DND-41 (cell line): ENCODE data around the gene SFMBT2.

Experiments used
- ATAC-seq: fragments of 200-7000 bp; cut with Tn5 transposase; 3 replicates; pipeline ENCODE4 v1.9.1; 2021; ENCODE audit warnings: low read depth; ENCODE audit not compliant: insufficient read depth
- DNase-seq: peaks from one replicate; pipeline ENCODE4 v3.0.0-alpha.2; 2020
- H2AFZ ChIP-seq: 2 replicates; pipeline ENCODE4 v1.6.0; 2012; ENCODE audit warnings: low read depth, low read length
- H3K27ac ChIP-seq: 2 replicates; pipeline ENCODE4 v1.5.1; 2012; ENCODE audit warnings: low read length, inconsistent platforms
- H3K27me3 ChIP-seq: fragments of 200-600 bp; sonication (generic); 2 replicates; pipeline ENCODE4 v1.6.0; 2012; ENCODE audit warnings: low read length, mild to moderate bottlenecking, inconsistent platforms; ENCODE audit not compliant: insufficient read depth, poor library complexity
- H3K36me3 ChIP-seq: 2 replicates; pipeline ENCODE4 v1.5.1; 2012; ENCODE audit warnings: low read length, inconsistent platforms; ENCODE audit not compliant: insufficient read depth
- H3K4me1 ChIP-seq: 2 replicates; pipeline ENCODE4 v1.5.1; 2012; ENCODE audit warnings: mild to moderate bottlenecking, low read length; ENCODE audit not compliant: insufficient read depth
- H3K4me2 ChIP-seq: 2 replicates; pipeline ENCODE4 v1.6.0; 2012; ENCODE audit warnings: mild to moderate bottlenecking, moderate library complexity, low read length, inconsistent platforms; ENCODE audit not compliant: insufficient read depth
- H3K4me3 ChIP-seq, 2 experiments: fragments of 200-600 bp in 1 of 2; shearing (Covaris generic) in 1 of 2; 2 replicates each; pipeline ENCODE4 v1.5.1; 2012 to 2016; ENCODE audit warnings: inconsistent platforms in 2 of 2, low read length in 2 of 2, mild to moderate bottlenecking in 2 of 2, low read depth in 1 of 2, moderate library complexity in 1 of 2
- H3K79me2 ChIP-seq: 2 replicates; pipeline ENCODE4 v1.6.0; 2012; ENCODE audit warnings: low read length, inconsistent platforms; ENCODE audit not compliant: insufficient read depth
- H3K9ac ChIP-seq: 2 replicates; pipeline ENCODE4 v1.6.0; 2012; ENCODE audit warnings: low read depth, mild to moderate bottlenecking, inconsistent platforms, low read length, moderate library complexity
- H3K9me3 ChIP-seq: 2 replicates; pipeline ENCODE4 v1.5.1; 2012; ENCODE audit warnings: low read length, moderate library complexity, mild to moderate bottlenecking, inconsistent platforms; ENCODE audit not compliant: insufficient read depth, severe bottlenecking
- H4K20me1 ChIP-seq: 2 replicates; pipeline ENCODE4 v1.6.0; 2012; ENCODE audit warnings: low read length; ENCODE audit not compliant: insufficient read depth
- EZH2 ChIP-seq: IDR thresholded peaks from 3 replicates; pipeline ENCODE4 v1.6.1; 2012; ENCODE audit warnings: borderline replicate concordance, low read depth, mild to moderate bottlenecking, moderate library complexity, low read length, inconsistent platforms; ENCODE audit not compliant: severe bottlenecking
- TF ChIP-seq, protein P1 (sequence below): IDR thresholded peaks from 2 replicates; pipeline ENCODE4 v1.5.1; 2012; ENCODE audit warnings: borderline replicate concordance, low read length, moderate library complexity, mild to moderate bottlenecking; ENCODE audit not compliant: poor library complexity, severe bottlenecking; ENCODE audit errors: extremely low read depth

SFMBT2 gene

DNA sequence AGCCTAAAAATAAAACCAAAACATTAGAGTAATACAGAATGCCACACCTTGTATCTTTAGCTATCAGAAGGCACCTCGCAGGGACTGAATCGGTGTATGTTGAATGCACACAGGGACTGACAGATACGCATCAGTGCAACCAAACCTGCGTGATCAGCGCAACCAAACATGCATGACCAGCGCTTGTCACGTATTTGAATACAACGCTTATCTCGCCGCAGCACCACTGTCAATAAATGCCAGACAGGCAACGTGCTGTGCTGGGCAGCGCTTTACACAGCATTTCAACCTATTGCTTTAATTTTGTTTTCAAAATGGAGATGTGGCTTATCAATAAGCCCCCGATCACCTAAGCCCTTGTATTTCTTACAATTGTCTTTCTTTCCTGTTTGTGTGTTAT, 242.4 kb downstream of the SFMBT2 start:
- H3K27me3 ChIP-seq = no peaks in the 10 kb centered on the region
- TF ChIP-seq EZH2 = no peak
- TF ChIP-seq, protein P1, sequence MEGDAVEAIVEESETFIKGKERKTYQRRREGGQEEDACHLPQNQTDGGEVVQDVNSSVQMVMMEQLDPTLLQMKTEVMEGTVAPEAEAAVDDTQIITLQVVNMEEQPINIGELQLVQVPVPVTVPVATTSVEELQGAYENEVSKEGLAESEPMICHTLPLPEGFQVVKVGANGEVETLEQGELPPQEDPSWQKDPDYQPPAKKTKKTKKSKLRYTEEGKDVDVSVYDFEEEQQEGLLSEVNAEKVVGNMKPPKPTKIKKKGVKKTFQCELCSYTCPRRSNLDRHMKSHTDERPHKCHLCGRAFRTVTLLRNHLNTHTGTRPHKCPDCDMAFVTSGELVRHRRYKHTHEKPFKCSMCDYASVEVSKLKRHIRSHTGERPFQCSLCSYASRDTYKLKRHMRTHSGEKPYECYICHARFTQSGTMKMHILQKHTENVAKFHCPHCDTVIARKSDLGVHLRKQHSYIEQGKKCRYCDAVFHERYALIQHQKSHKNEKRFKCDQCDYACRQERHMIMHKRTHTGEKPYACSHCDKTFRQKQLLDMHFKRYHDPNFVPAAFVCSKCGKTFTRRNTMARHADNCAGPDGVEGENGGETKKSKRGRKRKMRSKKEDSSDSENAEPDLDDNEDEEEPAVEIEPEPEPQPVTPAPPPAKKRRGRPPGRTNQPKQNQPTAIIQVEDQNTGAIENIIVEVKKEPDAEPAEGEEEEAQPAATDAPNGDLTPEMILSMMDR = no peak
- ATAC-seq (no peak), DNase-seq (no peak)
- no peak overlapping the region for H3K9ac ChIP-seq
- no peaks in the 10 kb centered on the region for H3K79me2 ChIP-seq
- H3K36me3 ChIP-seq = peaks cover 98% of the 10 kb centered on the region
- no peak overlapping the region for H3K27ac ChIP-seq
- H2AFZ ChIP-seq = no peak overlapping the region
- no peak overlapping the region for H3K4me2 ChIP-seq
- no peak overlapping the region for H3K4me3 ChIP-seq
- no peaks in the 10 kb centered on the region for H3K4me1 ChIP-seq
- no peaks in the 10 kb centered on the region for H3K9me3 ChIP-seq
- peaks cover 3% of the 10 kb centered on the region for H4K20me1 ChIP-seq

DNA sequence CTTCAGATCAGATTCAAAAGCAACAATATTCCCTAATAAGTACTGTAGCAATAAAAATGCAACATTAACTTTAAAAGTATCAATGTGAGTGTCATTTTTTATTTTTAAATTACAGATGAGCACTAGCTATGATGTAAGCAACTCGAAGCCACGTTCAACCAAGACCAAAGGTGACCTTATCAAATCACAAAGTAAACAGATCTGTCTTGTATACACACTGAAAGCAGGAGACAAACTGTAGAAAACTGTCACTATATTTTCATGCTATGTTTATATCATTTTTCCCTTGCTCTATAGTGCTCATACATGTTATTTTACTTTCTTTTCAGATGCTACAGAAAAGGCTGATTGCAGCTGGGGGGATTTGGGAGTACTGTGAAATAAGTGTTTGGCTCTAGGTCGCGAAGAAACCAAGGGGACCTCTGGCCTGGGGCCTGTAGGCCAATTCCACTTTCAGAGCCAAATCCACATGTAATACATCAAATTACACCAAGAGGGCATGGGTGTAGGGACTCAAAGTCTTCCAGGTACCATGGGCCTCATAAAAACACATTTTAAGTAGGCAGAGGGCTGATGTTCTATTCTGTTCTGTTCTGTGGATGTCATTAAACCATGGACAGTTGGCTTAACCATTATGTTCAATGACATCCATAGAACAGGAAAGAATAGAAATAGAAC, 245.2 kb downstream of the SFMBT2 start:
- H3K4me2 ChIP-seq = no peak overlapping the region
- no peak overlapping the region for H3K4me3 ChIP-seq
- no peak overlapping the region for H3K27ac ChIP-seq
- ATAC-seq = no peak; the same call in 2 of the 3 replicates
- no peaks in the 10 kb centered on the region for H3K27me3 ChIP-seq
- no peaks in the 10 kb centered on the region for H3K4me1 ChIP-seq
- peaks cover 98% of the 10 kb centered on the region for H3K36me3 ChIP-seq
- no peak overlapping the region for H2AFZ ChIP-seq
- no peaks in the 10 kb centered on the region for H3K9me3 ChIP-seq
- 0 out of 2 replicates have a peak, but pooled peaks cover 3% of the 10 kb centered on the region for H4K20me1 ChIP-seq
- DNase-seq = no peak
- H3K9ac ChIP-seq = no peak overlapping the region
- H3K79me2 ChIP-seq = no peaks in the 10 kb centered on the region
- TF ChIP-seq, protein P1 = no peak

DNA sequence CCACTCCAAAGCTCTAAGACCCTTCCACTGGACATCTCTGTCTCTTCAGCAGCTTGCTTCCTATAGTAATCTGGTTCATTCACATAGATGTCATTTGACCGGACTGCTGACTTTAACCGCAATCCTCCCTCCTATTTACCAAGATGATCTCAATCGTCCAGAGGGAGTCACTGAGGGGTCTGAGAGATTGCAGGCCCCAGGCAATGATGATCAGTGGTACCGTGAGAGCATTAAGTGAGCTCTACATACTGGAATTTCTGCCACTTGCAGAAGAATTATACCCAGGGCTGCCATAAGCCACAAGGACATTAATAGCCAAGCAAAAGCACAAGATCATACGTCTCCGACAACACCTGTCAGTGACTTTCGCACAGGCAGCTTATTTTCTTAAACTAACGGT, 245.9 kb downstream of the SFMBT2 start:
- no peaks in the 10 kb centered on the region for H3K27me3 ChIP-seq
- DNase-seq = no peak

More for the DNA sequence above, 245.9 kb downstream of the SFMBT2 start:
- ATAC-seq = no peak
- no peak overlapping the region for H3K27ac ChIP-seq
- peaks cover 3% of the 10 kb centered on the region; the same call in 1 of the 2 replicates for H4K20me1 ChIP-seq
- H3K4me2 ChIP-seq = no peak overlapping the region
- H3K9ac ChIP-seq = no peak overlapping the region
- H3K4me1 ChIP-seq = no peaks in the 10 kb centered on the region
- TF ChIP-seq, protein P1 = no peak
- H3K4me3 ChIP-seq = no peak overlapping the region
- H3K79me2 ChIP-seq = no peaks in the 10 kb centered on the region
- H3K9me3 ChIP-seq = no peaks in the 10 kb centered on the region
- H3K36me3 ChIP-seq = peaks cover 98% of the 10 kb centered on the region
- H2AFZ ChIP-seq = no peak overlapping the region
